Large intestine (tissue), 3 donors: ENCODE results near the gene MYH7B. TPM values are rescaled to one million over a fixed set of nuclear protein-coding genes. Genes with fewer than 3 reads are reported as not detected.

Experiments
- DNase-seq, 2 donors: peaks; one replicate each; pipeline versions ENCODE4 v3.0.0 to v3.0.0-alpha.2; 2013
- H3K27ac ChIP-seq: one replicate; pipeline ENCODE4 v1.5.1; 2013; ENCODE audit warnings: low read length
- H3K27me3 ChIP-seq: 2 replicates; pipeline ENCODE4 v1.6.1; 2013; ENCODE audit warnings: low read length; ENCODE audit not compliant: control insufficient read depth, insufficient read depth
- H3K36me3 ChIP-seq: 2 replicates; pipeline ENCODE4 v1.6.1; 2013; ENCODE audit warnings: low read length; ENCODE audit not compliant: control insufficient read depth, insufficient read depth
- H3K4me1 ChIP-seq: one replicate; pipeline ENCODE4 v1.6.1; 2013; ENCODE audit warnings: low read length; ENCODE audit not compliant: control insufficient read depth, insufficient read depth
- H3K4me3 ChIP-seq: one replicate; pipeline ENCODE4 v1.5.1; 2013; ENCODE audit warnings: low read length
- H3K9me3 ChIP-seq: one replicate; pipeline ENCODE4 v1.6.1; 2013; ENCODE audit warnings: mild to moderate bottlenecking, low read depth, low read length, moderate library complexity; ENCODE audit not compliant: control insufficient read depth
- WGBS: methylation state at CpG from one replicate; pipeline ENCODE4 v1.1.5; 2013; ENCODE audit warnings: low lambda C conversion rate; ENCODE audit not compliant: insufficient coverage; 5-methylcytosine and 5-hydroxymethylcytosine counted together
- polyA plus RNA-seq: library from polyadenylated mRNA; unstranded; fragments of 120-200 nt; gene quantifications from one replicate; pipeline ENCODE4 v1.2.1, GENCODE V29; 2013

MYH7B gene
- polyA plus RNA-seq, 1 donor = 0.46 TPM

- Histone ChIP-seq H3K36me3 (peaks cover 83% of the 10 kb centered on the region), H3K9me3 (peaks cover 5% of the 10 kb centered on the region), H3K4me1 (peaks cover 8% of the 10 kb centered on the region), H3K4me3 (no peak overlapping the region), H3K27me3 (no peaks in the 10 kb centered on the region), H3K27ac (no peak overlapping the region)
- no peak for DNase-seq
- WGBS = 40% methylated on average over 1 of the region's 10 CpGs
Observed at GRCh38 chr20:34999782-35000181, 44.1 kb downstream of the MYH7B start.

GRCh38 chr20:35000311-35000921 is 44.7 kb downstream of the MYH7B start:
- WGBS = no CpG with 5 or more reads among the region's 28 CpGs
- Histone ChIP-seq H3K36me3 (peaks cover 83% of the 10 kb centered on the region), H3K27ac (no peak overlapping the region), H3K4me1 (peaks cover 8% of the 10 kb centered on the region), H3K4me3 (no peak overlapping the region), H3K9me3 (peaks cover 5% of the 10 kb centered on the region), H3K27me3 (no peaks in the 10 kb centered on the region)
- DNase-seq = no peak

DNA sequence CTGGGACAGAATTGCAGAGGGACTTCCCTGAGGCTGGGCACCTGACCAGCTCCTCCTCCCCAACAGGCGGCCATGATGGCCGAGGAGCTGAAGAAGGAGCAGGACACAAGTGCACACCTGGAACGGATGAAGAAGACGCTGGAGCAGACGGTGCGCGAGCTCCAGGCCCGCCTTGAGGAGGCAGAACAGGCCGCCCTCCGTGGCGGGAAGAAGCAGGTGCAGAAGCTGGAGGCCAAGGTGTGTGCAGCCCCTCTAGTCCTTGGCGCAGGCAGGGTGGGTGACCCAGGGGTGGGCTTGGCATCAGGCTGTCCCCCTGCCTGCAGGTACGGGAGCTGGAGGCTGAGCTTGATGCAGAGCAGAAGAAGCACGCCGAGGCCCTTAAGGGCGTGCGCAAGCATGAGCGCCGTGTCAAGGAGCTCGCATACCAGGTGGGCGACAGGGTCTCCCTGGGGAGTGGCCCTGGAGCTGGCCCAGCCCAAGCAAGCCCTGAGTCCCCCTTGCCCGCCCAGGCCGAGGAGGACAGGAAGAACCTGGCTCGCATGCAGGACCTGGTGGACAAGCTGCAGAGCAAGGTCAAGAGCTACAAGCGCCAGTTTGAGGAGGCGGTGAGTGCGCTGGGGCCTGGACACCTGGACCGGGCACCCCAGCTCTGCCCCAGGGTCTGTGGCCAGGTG is 45.4 kb downstream of the MYH7B start:
- H3K36me3 ChIP-seq = peaks cover 83% of the 10 kb centered on the region
- DNase-seq = no peak
- no peaks in the 10 kb centered on the region for H3K27me3 ChIP-seq
- H3K4me3 ChIP-seq = no peak overlapping the region
- H3K4me1 ChIP-seq = peaks cover 8% of the 10 kb centered on the region
- no CpG with 5 or more reads among the region's 28 CpGs for WGBS
- peaks cover 5% of the 10 kb centered on the region for H3K9me3 ChIP-seq
- no peak overlapping the region for H3K27ac ChIP-seq

DNA sequence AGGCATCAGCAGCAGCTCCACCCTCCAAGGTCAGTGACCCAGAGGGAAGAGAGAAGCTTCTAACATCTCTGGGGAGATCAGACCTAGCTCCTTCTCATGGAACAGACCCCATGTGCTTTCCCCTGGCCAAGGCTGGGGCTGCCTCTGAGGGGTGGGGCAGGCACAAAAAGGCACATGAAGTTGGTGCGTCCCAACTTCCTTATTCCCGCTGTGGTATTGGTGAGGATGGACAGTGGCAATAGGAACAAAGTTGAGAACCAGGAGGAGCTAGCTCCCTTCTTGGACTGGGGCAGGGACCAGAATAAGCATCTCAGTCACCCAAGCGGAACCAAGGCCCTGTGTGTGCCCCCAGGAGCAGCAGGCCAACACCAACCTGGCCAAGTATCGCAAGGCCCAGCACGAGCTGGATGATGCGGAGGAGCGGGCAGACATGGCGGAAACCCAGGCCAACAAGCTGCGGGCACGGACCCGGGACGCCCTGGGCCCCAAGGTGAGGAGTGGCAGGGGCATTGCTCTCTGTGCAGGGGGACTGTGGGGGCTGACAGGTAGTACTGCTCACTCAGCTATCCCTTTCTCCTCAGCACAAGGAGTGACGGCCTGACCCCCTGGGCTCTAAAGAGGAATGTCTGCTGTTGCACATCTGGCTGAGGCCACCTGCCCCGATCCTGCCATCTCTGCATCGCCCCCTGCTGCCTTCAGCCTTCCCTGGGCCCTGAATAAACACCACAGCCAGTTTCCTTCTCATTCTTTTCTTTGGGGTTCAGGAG is 46.1 kb downstream of the MYH7B start:
- no CpG with 5 or more reads among the region's 15 CpGs for WGBS
- Histone ChIP-seq H3K27ac (no peak overlapping the region), H3K9me3 (peaks cover 2% of the 10 kb centered on the region), H3K4me3 (no peak overlapping the region), H3K27me3 (no peaks in the 10 kb centered on the region), H3K36me3 (peaks cover 85% of the 10 kb centered on the region), H3K4me1 (peaks cover 8% of the 10 kb centered on the region)
- no peak for DNase-seq

GRCh38 chr20:35002426-35003210 is 47.0 kb downstream of the MYH7B start:
- no peak for DNase-seq
- WGBS = no CpG with 5 or more reads among the region's 10 CpGs
- H3K27ac ChIP-seq = no peak overlapping the region
- H3K4me1 ChIP-seq = peaks cover 3% of the 10 kb centered on the region
- peaks cover 92% of the 10 kb centered on the region for H3K36me3 ChIP-seq
- H3K27me3 ChIP-seq = no peaks in the 10 kb centered on the region
- H3K4me3 ChIP-seq = no peak overlapping the region
- H3K9me3 ChIP-seq = peaks cover 2% of the 10 kb centered on the region

DNA sequence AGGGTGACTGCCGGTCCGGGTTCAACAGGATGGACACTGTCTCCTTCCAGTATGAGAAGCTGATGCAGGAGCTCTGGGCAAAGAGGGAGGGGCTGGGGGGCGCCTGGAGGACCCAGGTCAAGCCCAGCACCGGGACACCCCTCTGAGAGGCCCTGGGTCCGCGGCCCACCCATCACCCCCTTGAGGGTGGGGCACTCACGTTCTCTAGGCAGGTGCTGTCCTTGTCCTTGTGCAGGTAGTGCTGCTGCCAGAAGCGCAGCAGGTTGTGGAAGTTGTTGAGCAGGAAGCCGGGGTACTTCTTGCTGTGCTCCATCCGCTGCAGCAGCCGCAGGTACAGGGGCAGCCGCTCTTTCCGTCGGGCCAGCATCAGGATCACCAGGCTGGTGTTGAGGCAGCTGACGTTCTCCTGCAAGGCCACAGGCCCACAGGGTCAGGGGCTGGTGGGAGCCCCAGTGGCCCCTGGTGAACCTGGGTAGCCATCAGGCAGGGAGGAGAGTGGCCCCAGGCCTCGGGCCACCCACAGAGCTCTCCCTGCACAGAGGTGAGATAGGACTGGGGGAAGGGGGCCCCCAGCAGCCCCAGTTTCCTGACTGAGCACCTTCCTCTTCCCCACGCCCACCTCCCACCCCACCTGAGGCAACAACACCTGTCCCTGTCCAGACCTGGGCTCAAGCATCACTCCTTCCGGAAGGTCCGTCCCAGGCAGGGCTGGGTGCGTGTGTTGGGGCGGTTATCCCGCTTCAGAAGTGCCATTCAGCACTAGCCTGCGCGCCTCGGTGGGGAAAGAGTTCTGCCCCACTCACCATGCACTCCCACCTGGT is 47.8 kb downstream of the MYH7B start:
- WGBS = no CpG with 5 or more reads among the region's 25 CpGs
- no peak overlapping the region for H3K4me3 ChIP-seq
- no peaks in the 10 kb centered on the region for H3K27me3 ChIP-seq
- H3K4me1 ChIP-seq = no peaks in the 10 kb centered on the region
- peaks cover 2% of the 10 kb centered on the region for H3K9me3 ChIP-seq
- H3K36me3 ChIP-seq = peaks cover 94% of the 10 kb centered on the region
- H3K27ac ChIP-seq = no peak overlapping the region
- DNase-seq = no peak

DNA sequence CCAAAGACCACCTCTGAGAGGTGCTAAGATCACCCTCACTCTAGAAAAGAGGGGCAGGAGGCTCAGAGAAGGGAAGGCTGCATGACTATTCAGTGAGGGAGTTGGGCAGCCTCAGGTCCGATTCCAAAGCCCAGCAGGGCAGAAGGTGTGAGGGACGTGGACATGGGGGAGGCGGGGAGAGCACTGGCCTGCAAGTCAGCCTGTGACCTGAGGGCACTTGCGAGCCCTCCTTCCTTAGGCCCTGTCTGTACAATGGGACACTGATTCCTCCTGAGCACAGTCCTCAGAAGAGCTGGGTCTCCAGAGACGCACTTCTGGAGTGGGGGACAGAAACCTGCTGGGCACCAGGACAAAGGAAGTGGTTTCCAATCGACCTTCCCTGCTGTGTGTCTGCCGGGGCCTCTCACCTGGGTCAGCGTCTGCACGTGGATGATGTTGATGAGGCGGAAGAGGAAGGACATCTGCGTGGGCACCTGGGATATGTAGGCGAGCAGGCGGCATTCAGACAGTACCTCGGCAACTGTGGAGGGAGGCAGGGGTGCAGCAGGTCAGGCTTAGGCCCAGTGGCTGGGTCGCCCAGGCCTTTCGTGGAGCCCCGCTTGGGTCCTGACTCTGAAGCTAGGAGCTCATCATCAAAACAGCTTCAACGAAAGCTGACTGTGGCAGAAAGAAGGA is 48.5 kb downstream of the MYH7B start:
- H3K27me3 ChIP-seq = no peaks in the 10 kb centered on the region
- peaks cover 95% of the 10 kb centered on the region for H3K36me3 ChIP-seq
- no peak overlapping the region for H3K4me3 ChIP-seq
- DNase-seq = no peak
- H3K4me1 ChIP-seq = no peaks in the 10 kb centered on the region
- peaks cover 2% of the 10 kb centered on the region for H3K9me3 ChIP-seq
- H3K27ac ChIP-seq = no peak overlapping the region
- WGBS = no CpG with 5 or more reads among the region's 18 CpGs

- DNase-seq = no peak
- Histone ChIP-seq H3K36me3 (peaks cover 97% of the 10 kb centered on the region), H3K27me3 (no peaks in the 10 kb centered on the region), H3K9me3 (peaks cover 2% of the 10 kb centered on the region), H3K27ac (no peak overlapping the region), H3K4me1 (no peaks in the 10 kb centered on the region), H3K4me3 (no peak overlapping the region)
- WGBS = 100% methylated on average over 2 of the region's 20 CpGs
Observed at GRCh38 chr20:35004749-35005462, 49.2 kb downstream of the MYH7B start.
